Measurements from ENCODE around the gene DHRS7B. TPM values are rescaled to one million over a fixed set of nuclear protein-coding genes. Genes with fewer than 3 reads are reported as not detected.

The DHRS7B gene
- total and polyA plus RNA-seq, 12 donors, result 17.1 to 48.6 (median 27.3) TPM

GRCh38 chr17:21177854-21178600 is 51.3 kb downstream of the DHRS7B start:
- H3K9me3 ChIP-seq, result no peaks in the 10 kb centered on the region
- peaks cover 2 to 20% (median 19%) of the 10 kb centered on the region in 9 donors for H3K4me1 ChIP-seq
- no peak for DNase-seq
- no peaks in the 10 kb centered on the region for H3K27me3 ChIP-seq
- peaks cover 0 to 39% (median 4%) of the 10 kb centered on the region in 9 donors for H3K36me3 ChIP-seq
- no peak overlapping the region for H3K4me3 ChIP-seq
- WGBS, 2 donors, result 95 to 96% methylated on average over 13 of the region's 13 CpGs
- TF ChIP-seq CTCF (IDR thresholded peaks at IDR 0.05), result no peak
- intact Hi-C loops (cut with DNase I), result no loop called here
- no peak overlapping the region for H3K27ac ChIP-seq
- ATAC-seq, result no peak

- no peak for TF ChIP-seq CTCF (IDR thresholded peaks at IDR 0.05)
- no peak overlapping the region for H3K4me3 ChIP-seq
- no peaks in the 10 kb centered on the region for H3K27me3 ChIP-seq
- peaks cover 0 to 62% (median 4%) of the 10 kb centered on the region in 9 donors for H3K36me3 ChIP-seq
- DNase-seq (no peak), ATAC-seq (no peak)
- peak overlapping the region in 2 of 10 donors; percentile 35 to 61 for H3K27ac ChIP-seq
- WGBS, 2 donors, result 74 to 84% methylated on average over 5 of the region's 5 CpGs
- no peaks in the 10 kb centered on the region for H3K9me3 ChIP-seq
- intact Hi-C loops (cut with DNase I), result loop anchor here in 1 of 10 donors (10.0 kb wide), 1 partner anchor 49 kb away; no protein-coding TSS in a partner anchor
- H3K4me1 ChIP-seq, result peaks cover 0 to 45% (median 13%) of the 10 kb centered on the region in 9 donors
Observed at GRCh38 chr17:21183468-21183867, 56.7 kb downstream of the DHRS7B start.

GRCh38 chr17:21184570-21184969 is 57.8 kb downstream of the DHRS7B start:
- no peak for TF ChIP-seq CTCF (IDR thresholded peaks at IDR 0.05)
- Histone ChIP-seq H3K9me3 (no peaks in the 10 kb centered on the region), H3K4me3 (no peak overlapping the region), H3K27ac (peak overlapping the region in 2 of 10 donors; percentile 17 to 20), H3K36me3 (peaks cover 0 to 65% (median 7%) of the 10 kb centered on the region in 9 donors), H3K4me1 (peaks cover 0 to 45% (median 13%) of the 10 kb centered on the region in 9 donors), H3K27me3 (no peaks in the 10 kb centered on the region)
- ATAC-seq (no peak), DNase-seq (no peak)
- intact Hi-C loops (cut with DNase I), result loop anchor here in 1 of 10 donors (10.0 kb wide), 1 partner anchor 50 kb away; no protein-coding TSS in a partner anchor
- 90 to 92% methylated on average over 3 of the region's 3 CpGs for WGBS, 2 donors

- intact Hi-C loops (cut with DNase I), result loop anchor here in 1 of 10 donors (10.0 kb wide), 1 partner anchor 50 kb away; no protein-coding TSS in a partner anchor
- no peak for TF ChIP-seq CTCF (IDR thresholded peaks at IDR 0.05)
- no peaks in the 10 kb centered on the region for H3K27me3 ChIP-seq
- WGBS, 2 donors, result 91 to 100% methylated on average over 1 of the region's 1 CpG
- H3K27ac ChIP-seq, result no peak overlapping the region
- H3K4me3 ChIP-seq, result no peak overlapping the region
- H3K36me3 ChIP-seq, result peaks cover 0 to 64% (median 5%) of the 10 kb centered on the region in 9 donors
- peaks cover 0 to 45% (median 13%) of the 10 kb centered on the region in 9 donors for H3K4me1 ChIP-seq
- ATAC-seq (no peak), DNase-seq (no peak)
- no peaks in the 10 kb centered on the region for H3K9me3 ChIP-seq
Observed at GRCh38 chr17:21185061-21185460, 58.3 kb downstream of the DHRS7B start.

All from heart right ventricle (tissue), 16 donors.